GM10248 (cell line): ENCODE data around the gene CXCR5.
A peak's percentile ranks its signal among the peaks of the same experiment; 100 is the strongest.

ENCODE experiments used
- CTCF ChIA-PET: fragments of 300-600 bp; sonication (Branson Sonifier 250); formaldehyde crosslinking; extraction: SDS; loops from one replicate; lab custom pipeline; 2021; ENCODE audit warnings: antibody characterized with exemption; lab: Yijun Ruan, JAX
- POLR2A ChIA-PET: fragments of 350-650 bp; sonication (Branson Sonifier 250); formaldehyde crosslinking; extraction: SDS; loops from one replicate; lab custom pipeline; 2020; ENCODE audit warnings: antibody characterized with exemption; lab: Yijun Ruan, JAX
- DNase-seq: peaks from one replicate; pipeline ENCODE4 v3.0.0; 2012; ENCODE audit errors: extremely low spot score
- CTCF ChIP-seq: IDR thresholded peaks from 2 replicates; pipeline ENCODE4 v1.5.1; 2012; ENCODE audit warnings: mild to moderate bottlenecking, low read depth; ENCODE audit errors: extremely low read depth, missing control alignments, control extremely low read depth

The CXCR5 gene

GRCh38 chr11:118872403-118872821, 11.3 kb upstream of the CXCR5 start:
- no peak for TF ChIP-seq CTCF
- peak; percentile 65 for DNase-seq
- ChIA-PET CTCF (interaction anchor here (1.0 to 1.4 kb wide), 2 partner anchors 11 to 183 kb away, joined by 3 to 7 read pairs; partner anchors contain the start of gene CXCR5), POLR2A (no interaction called here)

GRCh38 chr11:118873804-118874203, 9.9 kb upstream of the CXCR5 start:
- TF ChIP-seq CTCF, result no peak
- POLR2A ChIA-PET, result no interaction called here
- CTCF ChIA-PET, result no interaction called here
- no peak for DNase-seq

- ChIA-PET POLR2A (no interaction called here), CTCF (interaction anchor here (1.1 to 1.8 kb wide), 3 partner anchors 10 to 186 kb away, joined by 3 to 9 read pairs (median 5); partner anchors contain the start of gene DDX6)
- no peak for TF ChIP-seq CTCF
- no peak for DNase-seq
Observed at GRCh38 chr11:118876286-118876685, 7.4 kb upstream of the CXCR5 start.

- no peak for TF ChIP-seq CTCF
- no peak for DNase-seq
- CTCF ChIA-PET, result interaction anchor here (0.8 to 2.4 kb wide), 9 partner anchors 8 to 89 kb away, joined by 3 to 9 read pairs (median 4); partner anchors contain the start of gene DDX6
- POLR2A ChIA-PET, result no interaction called here
Observed at GRCh38 chr11:118877487-118878162, 6.1 kb upstream of the CXCR5 start.

GRCh38 chr11:118878163-118878563, 5.5 kb upstream of the CXCR5 start:
- POLR2A ChIA-PET, result interaction anchor here (0.6 to 0.7 kb wide), 2 partner anchors 30 to 100 kb away, joined by 3 to 12 read pairs; no protein-coding TSS in a partner anchor
- DNase-seq, result no peak
- TF ChIP-seq CTCF, result no peak
- CTCF ChIA-PET, result interaction anchor here (0.8 to 2.4 kb wide), 9 partner anchors 8 to 192 kb away, joined by 3 to 8 read pairs (median 4); partner anchors contain the start of gene DDX6

GRCh38 chr11:118881228-118881627, 2.5 kb upstream of the CXCR5 start:
- TF ChIP-seq CTCF, result no peak
- ChIA-PET CTCF (no interaction called here), POLR2A (interaction anchor here (0.6 kb wide), 1 partner anchor 16 kb away, joined by 3 read pairs; no protein-coding TSS in a partner anchor)
- no peak for DNase-seq
